Neural cell (in vitro differentiated cells): ENCODE results near the gene CLEC16A. TPM values are rescaled to one million over a fixed set of nuclear protein-coding genes. Genes with fewer than 3 reads are reported as not detected.

Source experiments
- H2AFZ ChIP-seq: fragments of 200-600, 300-800 bp; sonication (generic), shearing (Covaris generic); 2 replicates; pipeline ENCODE4 v1.6.0; 2014; ENCODE audit warnings: low read depth, mild to moderate bottlenecking, antibody characterized with exemption, low read length, moderate library complexity
- H3F3A ChIP-seq: fragments of 200-600 bp; shearing (Covaris generic); 2 replicates; pipeline ENCODE4 v1.6.1; 2016; ENCODE audit warnings: mild to moderate bottlenecking, moderate library complexity, mixed read lengths, antibody characterized with exemption, low read length; ENCODE audit not compliant: insufficient read depth, poor library complexity, severe bottlenecking
- H3K27ac ChIP-seq: fragments of 200-600, 300-800 bp; sonication (generic), shearing (Covaris generic); 2 replicates; pipeline ENCODE4 v1.5.1; 2014; ENCODE audit warnings: mild to moderate bottlenecking, low read length, moderate library complexity
- H3K27me3 ChIP-seq: fragments of 300-800, 200-600 bp; sonication (generic), shearing (Covaris generic); 2 replicates; pipeline ENCODE4 v1.6.0; 2014; ENCODE audit warnings: mild to moderate bottlenecking, low read depth, low read length, moderate library complexity; ENCODE audit not compliant: insufficient read depth
- H3K36me3 ChIP-seq: fragments of 300-800, 200-600 bp; sonication (generic), shearing (Covaris generic); 2 replicates; pipeline ENCODE4 v1.5.1; 2014; ENCODE audit warnings: mild to moderate bottlenecking, antibody characterized with exemption, low read length, moderate library complexity; ENCODE audit not compliant: insufficient read depth
- H3K4me2 ChIP-seq: fragments of 300-800, 200-600 bp; sonication (generic), shearing (Covaris generic); 2 replicates; pipeline ENCODE4 v1.6.0; 2014; ENCODE audit warnings: mild to moderate bottlenecking, low read length
- H3K4me3 ChIP-seq: fragments of 300-800, 200-600 bp; sonication (generic), shearing (Covaris generic); 2 replicates; pipeline ENCODE4 v1.5.1; 2014; ENCODE audit warnings: mild to moderate bottlenecking, low read length, moderate library complexity
- H3K79me2 ChIP-seq: fragments of 200-600 bp; shearing (Covaris generic); replicated peaks from 2 replicates; pipeline ENCODE4 v1.6.0; 2014; ENCODE audit warnings: mild to moderate bottlenecking, low read length, moderate library complexity; ENCODE audit not compliant: insufficient read depth
- H3K9ac ChIP-seq: fragments of 300-800, 200-600 bp; sonication (generic), shearing (Covaris generic); 2 replicates; pipeline ENCODE4 v1.6.1; 2016; ENCODE audit warnings: mild to moderate bottlenecking, low read length, mixed read lengths
- H3K9me2 ChIP-seq: fragments of 200-600 bp; shearing (Covaris generic); 2 replicates; pipeline ENCODE4 v1.6.1; 2016; ENCODE audit warnings: mild to moderate bottlenecking, low read length, mixed read lengths; ENCODE audit not compliant: insufficient read depth
- H3K9me3 ChIP-seq: fragments of 200-600, 300-800 bp; sonication (generic), shearing (Covaris generic); 2 replicates; pipeline ENCODE4 v1.6.1; 2016; ENCODE audit warnings: mild to moderate bottlenecking, mixed run types, low read length, moderate library complexity, mixed read lengths
- H4K20me1 ChIP-seq: fragments of 200-600 bp; shearing (Covaris generic); 2 replicates; pipeline ENCODE4 v1.6.1; 2016; ENCODE audit warnings: mild to moderate bottlenecking, mixed run types; ENCODE audit not compliant: insufficient read depth
- CTCF ChIP-seq: fragments of 450-650 bp; IDR thresholded peaks from 2 replicates; pipeline ENCODE4 v1.5.1; 2014; ENCODE audit warnings: antibody characterized with exemption, mild to moderate bottlenecking, moderate library complexity; ENCODE audit not compliant: poor library complexity, severe bottlenecking
- EP300 ChIP-seq: fragments of 450-650 bp; conservative IDR thresholded peaks from 2 replicates; pipeline ENCODE4 v1.6.1; 2014; ENCODE audit warnings: antibody characterized with exemption, mild to moderate bottlenecking, moderate library complexity; ENCODE audit not compliant: poor library complexity, severe bottlenecking
- EZH2 ChIP-seq: fragments of 200-600, 300-800 bp; shearing (Covaris generic), sonication (generic); IDR thresholded peaks from 2 replicates; pipeline ENCODE4 v1.6.1; 2014; ENCODE audit warnings: antibody characterized with exemption, low read length, borderline replicate concordance, mild to moderate bottlenecking; ENCODE audit not compliant: insufficient read depth, poor library complexity, severe bottlenecking
- MXI1 ChIP-seq: fragments of 450-650 bp; conservative IDR thresholded peaks from 2 replicates; pipeline ENCODE4 v1.6.1; 2014; ENCODE audit warnings: antibody characterized with exemption, mild to moderate bottlenecking; ENCODE audit not compliant: poor library complexity, severe bottlenecking
- POLR2AphosphoS5 ChIP-seq: IDR thresholded peaks from 2 replicates; pipeline ENCODE4 v1.6.1; 2012
- RAD21 ChIP-seq: fragments of 450-650 bp; conservative IDR thresholded peaks from 2 replicates; pipeline ENCODE4 v1.6.1; 2014; ENCODE audit warnings: antibody characterized with exemption, mild to moderate bottlenecking, moderate library complexity
- REST ChIP-seq: IDR thresholded peaks from 2 replicates; pipeline ENCODE4 v1.6.1; 2012; ENCODE audit warnings: borderline replicate concordance
- SMC3 ChIP-seq: fragments of 450-650 bp; conservative IDR thresholded peaks from 2 replicates; pipeline ENCODE4 v1.6.1; 2014; ENCODE audit warnings: antibody characterized with exemption, mild to moderate bottlenecking, moderate library complexity; ENCODE audit not compliant: poor library complexity
- TAF1 ChIP-seq: IDR thresholded peaks from 2 replicates; pipeline ENCODE4 v1.6.1; 2012; ENCODE audit warnings: low read depth
- polyA plus RNA-seq: library from polyadenylated mRNA; depleted of rRNA; stranded (reverse); fragments of >200 nt; gene quantifications from 2 replicates; pipeline ENCODE4 v1.2.3, GENCODE V29; 2014

The CLEC16A gene
- polyA plus RNA-seq, 1 donor from 2014 or later: 11.1 TPM

GRCh38 chr16:11035096-11035495 lies 90.7 kb downstream of the CLEC16A start:
- Histone ChIP-seq H3K27me3 (no peaks in the 10 kb centered on the region), H3K9me3 (no peaks in the 10 kb centered on the region), H3K9ac (no peak overlapping the region), H3F3A (no peaks in the 10 kb centered on the region), H3K4me3 (no peak overlapping the region), H3K27ac (no peak overlapping the region), H3K79me2 (no peaks in the 10 kb centered on the region), H2AFZ (no peak overlapping the region), H4K20me1 (no peaks in the 10 kb centered on the region), H3K4me2 (no peak overlapping the region), H3K9me2 (no peaks in the 10 kb centered on the region), H3K36me3 (no peaks in the 10 kb centered on the region)
- no peak for TF ChIP-seq REST
- no peak for TF ChIP-seq POLR2AphosphoS5
- no peak for TF ChIP-seq MXI1
- TF ChIP-seq EZH2: no peak
- TF ChIP-seq EP300: no peak
- no peak for TF ChIP-seq TAF1
- no peak for TF ChIP-seq CTCF
- no peak for TF ChIP-seq RAD21
- TF ChIP-seq SMC3: no peak

- H3K79me2 ChIP-seq: no peaks in the 10 kb centered on the region
- H3K27ac ChIP-seq: no peak overlapping the region
Measured at GRCh38 chr16:11036040-11036439, 91.7 kb downstream of the CLEC16A start.

More at GRCh38 chr16:11036040-11036439, 91.7 kb downstream of the CLEC16A start:
- Histone ChIP-seq H3K9ac (no peak overlapping the region), H3K27me3 (no peaks in the 10 kb centered on the region), H4K20me1 (no peaks in the 10 kb centered on the region), H3K36me3 (no peaks in the 10 kb centered on the region), H3K9me3 (no peaks in the 10 kb centered on the region), H3K9me2 (no peaks in the 10 kb centered on the region), H3K4me2 (no peak overlapping the region), H2AFZ (no peak overlapping the region), H3K4me3 (no peak overlapping the region), H3F3A (no peaks in the 10 kb centered on the region)
- TF ChIP-seq RAD21: no peak
- TF ChIP-seq CTCF: no peak
- TF ChIP-seq REST: no peak
- TF ChIP-seq MXI1: no peak
- TF ChIP-seq EZH2: no peak
- no peak for TF ChIP-seq SMC3
- no peak for TF ChIP-seq POLR2AphosphoS5
- TF ChIP-seq TAF1: no peak
- TF ChIP-seq EP300: no peak
